Left colon (tissue), 2 donors: Measurements from ENCODE around the gene TMEM258. TPM values are rescaled to one million over a fixed set of nuclear protein-coding genes. Genes with fewer than 3 reads are reported as not detected.
A peak's percentile ranks its signal among the peaks of the same experiment; 100 is the strongest.

Experiments used
- ATAC-seq: fragments of 200-7000 bp; cut with Tn5 transposase; one replicate; pipeline ENCODE4 v1.9.1; 2020; ENCODE audit warnings: mild to moderate bottlenecking, moderate library complexity
- DNase-seq, 2 donors: peaks; one replicate each; pipeline ENCODE4 v3.0.0-alpha.2; 2020
- intact Hi-C, 2 donors: fragments of 100-400 bp; cut with DNase I in 1 of 2; cut with micrococcal nuclease in 1 of 2; formaldehyde crosslinking; loops; one replicate each; pipeline versions ENCODE4 v1.11.2 to v1.14.0; 2022; cut with DNase I, micrococcal nuclease
- long read RNA-seq: library from polyadenylated mRNA; unstranded; transcript quantifications from one replicate; pipeline ENCODE4 v2.0.0, GENCODE V29; 2021
- total RNA-seq, 2 donors: library from RNA; stranded (reverse); fragmentation: NEBNext Ultra II Directional; extraction: Animal tissue kit (Norgen Biotek cat#: 25700); gene quantifications; one replicate each; pipeline ENCODE4 v1.2.1, GENCODE V29; 2021
- donor health status: DM: no; HTN: no; CAD: no.
- donor health status: DM: yes; HTN: yes; CAD: no.

The TMEM258 gene
- total RNA-seq, result 10 to 100 TPM; 87.3 to 91.8 TPM
- long read RNA-seq, transcript TMEM258-204 (4 exons, 575 nt), result major isoform, 57 of 65 reads
- long read RNA-seq, partial matches to known transcripts, result 2 of 65 reads
- long read RNA-seq, other reads (novel, unspliced or antisense), result 5 of 65 reads

DNA sequence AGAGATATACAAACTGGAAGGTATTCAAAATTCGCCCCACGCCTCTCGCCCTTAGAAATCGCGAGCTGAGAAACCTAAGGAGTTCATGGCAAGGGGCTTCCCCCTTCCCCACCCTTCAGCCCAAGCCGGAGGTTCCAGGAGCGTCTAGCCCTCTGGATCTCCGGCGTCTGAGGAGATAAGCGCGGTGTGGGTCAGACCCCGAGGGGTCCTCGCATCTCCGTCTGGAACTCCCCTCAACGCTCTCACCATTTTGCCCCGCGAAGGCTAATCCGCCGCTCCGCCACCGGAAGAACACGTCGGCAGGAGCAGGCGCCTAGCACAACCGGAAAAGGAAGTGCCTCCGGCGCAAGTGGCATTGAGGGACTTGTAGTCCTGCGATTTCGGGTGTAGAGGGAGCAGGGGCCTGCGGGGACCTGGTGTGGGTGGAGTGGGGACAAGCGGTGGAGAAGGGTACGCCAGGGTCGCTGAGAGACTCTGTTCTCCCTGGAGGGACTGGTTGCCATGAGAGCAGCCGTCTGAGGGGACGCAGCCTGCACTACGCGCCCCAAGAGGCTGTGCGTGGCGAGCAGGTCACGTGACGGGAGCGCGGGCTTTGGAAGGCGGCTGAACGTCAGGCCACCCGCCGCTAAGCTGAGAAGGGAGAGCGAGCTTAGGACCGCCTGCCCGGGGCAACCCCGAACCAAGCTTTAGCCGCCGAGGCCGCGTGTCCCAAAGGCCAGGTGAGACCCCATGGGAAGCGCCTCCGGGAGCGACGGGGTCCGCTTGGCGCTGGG, at the start of gene TMEM258, which contains the start of gene FEN1:
TMEM258 (minus strand) TSS at position 290 of the 773 bp plus-strand sequence; CDS start at position 249, 41 bp downstream.
FEN1 (plus strand) TSS at position 602 of the 773 bp plus-strand sequence. CDS start 2,451 bp downstream, outside the sequence.
- DNase-seq (peak; percentile 91 to 93), ATAC-seq (peak; percentile 90)
- intact Hi-C loops, result loop anchor here in 1 of 2 donors (10.0 kb wide), 1 partner anchor 172 kb away; the partner anchor contains the start of gene FTH1

DNA sequence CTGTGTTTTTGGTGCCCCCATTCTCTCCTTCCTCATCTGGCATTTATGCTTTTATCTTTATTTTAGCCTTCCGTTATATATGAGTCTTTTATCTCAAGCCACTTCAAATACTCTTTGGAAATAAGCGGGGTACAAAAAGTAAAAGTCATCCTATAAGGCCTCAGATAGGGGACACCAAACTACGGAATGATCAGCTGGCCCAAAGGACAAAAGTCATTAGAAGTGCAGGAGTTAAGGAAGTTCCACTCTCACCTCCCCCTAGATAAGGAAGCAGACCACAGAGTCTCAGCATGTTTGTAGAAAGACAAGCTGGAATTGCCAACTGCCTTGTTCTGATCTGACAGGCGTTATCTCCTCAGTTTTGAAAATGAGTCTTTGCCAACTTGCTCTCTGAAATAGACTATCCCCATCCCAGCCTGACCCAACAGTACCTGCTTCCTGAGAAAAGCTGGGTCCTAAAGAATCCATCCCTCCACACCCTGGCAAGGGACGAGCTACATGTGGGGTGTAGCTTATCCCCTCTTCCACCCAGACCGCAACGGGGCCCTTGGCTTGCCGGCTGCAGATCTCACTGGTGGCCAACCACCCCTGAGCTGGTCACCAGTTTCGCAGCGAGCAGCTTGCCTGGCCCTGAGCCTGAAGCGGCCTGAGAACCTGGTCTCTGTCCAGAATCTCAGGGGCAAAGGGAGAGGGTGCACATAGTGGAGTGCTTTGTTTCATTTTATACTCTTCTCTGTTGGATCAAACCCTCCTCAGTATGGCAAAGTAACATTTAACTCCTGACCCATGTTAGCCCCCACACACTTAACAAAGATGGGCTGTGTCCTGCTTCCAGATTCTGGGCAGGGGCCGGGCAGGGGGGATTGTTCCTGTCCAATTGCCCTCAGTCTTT, 49.5 kb upstream of the TMEM258 start:
- no peak for ATAC-seq
- DNase-seq, result no peak
- intact Hi-C loops, result no loop called here

DNA sequence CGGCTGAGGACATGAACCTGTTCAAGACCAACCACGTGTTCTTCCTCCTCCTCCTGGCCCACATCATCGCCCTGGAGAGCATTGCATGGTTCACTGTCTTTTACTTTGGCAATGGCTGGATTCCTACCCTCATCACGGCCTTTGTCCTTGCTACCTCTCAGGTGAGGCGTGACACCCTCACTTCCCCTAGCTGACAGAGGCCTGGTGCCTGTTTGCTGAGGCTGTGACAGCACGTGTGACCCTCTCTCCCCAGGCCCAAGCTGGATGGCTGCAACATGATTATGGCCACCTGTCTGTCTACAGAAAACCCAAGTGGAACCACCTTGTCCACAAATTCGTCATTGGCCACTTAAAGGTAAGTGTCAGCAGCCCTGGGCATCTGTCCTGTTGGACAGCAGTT, 48.0 kb upstream of the TMEM258 start:
- DNase-seq (no peak), ATAC-seq (no peak)
- intact Hi-C loops, result no loop called here

DNA sequence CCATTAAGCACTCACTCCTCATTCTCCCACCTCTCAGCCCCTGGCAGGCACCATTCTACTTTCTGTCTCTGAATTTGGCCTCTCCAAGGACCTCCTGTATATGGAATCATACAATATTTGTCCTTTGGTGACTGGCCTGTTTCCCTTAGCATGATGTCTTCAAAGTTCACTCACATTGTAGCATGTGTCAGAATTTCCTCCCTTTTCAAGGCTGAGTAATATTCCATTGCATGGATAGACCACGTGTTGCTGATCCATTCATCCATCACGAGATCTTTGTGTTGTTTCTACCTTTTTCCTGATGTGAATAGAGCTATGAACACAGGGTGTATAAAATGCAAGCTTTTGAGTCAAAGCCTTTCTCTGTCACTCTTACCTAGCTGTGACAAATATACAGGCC, 47.3 kb upstream of the TMEM258 start:
- no peak for ATAC-seq
- no peak for DNase-seq
- intact Hi-C loops, result no loop called here

DNA sequence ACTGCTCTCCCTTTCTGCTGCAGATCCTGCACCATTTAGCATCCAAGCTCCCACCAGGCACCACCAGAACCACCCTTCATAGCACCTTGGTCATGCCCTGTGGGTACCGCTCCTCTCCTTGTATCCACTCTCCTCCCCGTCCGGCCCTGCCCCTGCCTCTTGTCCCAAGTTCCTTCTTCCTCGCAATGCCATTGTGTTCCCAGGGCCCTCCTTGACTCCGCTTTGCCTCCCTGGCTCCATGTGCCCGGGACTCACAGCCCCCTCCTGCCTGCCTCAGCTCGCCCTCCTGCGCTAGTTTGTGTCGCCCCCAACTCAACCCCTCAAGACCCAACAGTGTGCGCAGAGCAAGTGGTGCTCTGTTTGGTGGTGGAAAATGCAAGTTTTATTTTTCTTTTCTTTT, 46.5 kb upstream of the TMEM258 start:
- DNase-seq (no peak), ATAC-seq (no peak)
- intact Hi-C loops, result no loop called here

DNA sequence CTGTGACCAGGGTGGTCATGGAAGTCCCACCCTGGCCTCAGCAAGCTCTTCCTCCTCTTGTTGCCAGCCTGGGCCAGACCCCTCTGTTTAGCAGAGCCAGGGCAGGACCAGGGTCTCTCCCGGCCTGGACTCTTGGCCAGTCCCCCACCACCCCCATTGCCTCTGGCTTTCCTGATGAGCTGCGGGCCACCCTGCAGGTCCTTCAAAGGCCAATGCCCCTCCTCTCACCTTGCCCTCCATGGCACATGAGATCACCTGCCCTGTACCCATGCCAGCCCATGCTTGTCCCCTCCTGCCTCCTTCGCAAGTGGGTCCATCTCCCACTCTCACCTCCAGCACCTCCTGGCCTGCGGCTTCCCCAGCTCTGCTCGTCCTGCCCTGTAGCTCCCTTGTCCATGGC, 46.1 kb upstream of the TMEM258 start:
- intact Hi-C loops, result no loop called here
- DNase-seq (no peak), ATAC-seq (no peak)

DNA sequence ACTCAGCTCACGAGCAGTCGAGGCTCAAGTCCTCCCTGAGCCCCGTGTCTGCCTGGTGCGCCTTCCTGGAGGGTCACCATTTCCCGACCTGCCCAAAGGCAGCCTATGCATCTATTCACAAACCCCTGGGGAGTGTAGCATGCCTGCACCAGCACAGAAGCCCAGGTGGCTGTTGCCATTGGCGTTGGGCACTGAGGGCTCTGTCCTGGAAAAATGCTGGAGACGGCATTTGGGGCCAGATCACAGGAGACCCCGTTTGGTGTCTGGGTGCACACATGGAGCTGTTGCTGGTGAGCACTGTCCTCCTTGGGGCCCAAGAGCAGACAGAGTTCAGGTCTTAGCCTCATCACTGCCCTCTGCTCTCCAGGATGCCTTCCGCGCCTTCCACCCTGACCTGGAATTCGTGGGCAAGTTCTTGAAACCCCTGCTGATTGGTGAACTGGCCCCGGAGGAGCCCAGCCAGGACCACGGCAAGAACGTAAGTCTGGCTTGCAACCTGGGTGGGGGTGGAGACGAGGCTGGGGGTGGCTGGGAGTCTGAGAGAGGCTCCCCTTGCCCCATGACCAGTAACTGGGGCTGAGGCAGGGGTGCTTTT, 45.1 kb upstream of the TMEM258 start:
- ATAC-seq, result no peak
- no peak for DNase-seq
- intact Hi-C loops, result no loop called here

DNA sequence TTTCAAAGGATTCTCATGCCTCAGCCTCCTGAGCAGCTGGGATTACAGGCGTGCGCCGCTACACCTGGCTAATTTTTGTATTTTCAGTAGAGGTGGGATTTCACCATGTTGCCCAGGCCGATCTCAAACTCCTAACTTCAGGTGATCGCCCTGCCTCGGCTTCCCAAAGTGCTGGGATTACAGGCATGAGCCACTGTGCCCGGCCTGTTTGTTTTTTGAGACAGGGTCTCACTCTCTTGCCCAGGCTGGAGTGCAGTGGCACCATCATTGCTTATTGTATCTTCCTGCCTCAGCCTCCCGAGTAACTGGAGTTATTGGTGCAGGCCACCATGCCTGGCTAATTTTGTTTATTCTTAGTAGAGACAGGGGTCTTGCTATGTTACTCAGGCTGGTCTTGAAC, 43.8 kb upstream of the TMEM258 start:
- intact Hi-C loops, result no loop called here
- DNase-seq (no peak), ATAC-seq (no peak)

DNA sequence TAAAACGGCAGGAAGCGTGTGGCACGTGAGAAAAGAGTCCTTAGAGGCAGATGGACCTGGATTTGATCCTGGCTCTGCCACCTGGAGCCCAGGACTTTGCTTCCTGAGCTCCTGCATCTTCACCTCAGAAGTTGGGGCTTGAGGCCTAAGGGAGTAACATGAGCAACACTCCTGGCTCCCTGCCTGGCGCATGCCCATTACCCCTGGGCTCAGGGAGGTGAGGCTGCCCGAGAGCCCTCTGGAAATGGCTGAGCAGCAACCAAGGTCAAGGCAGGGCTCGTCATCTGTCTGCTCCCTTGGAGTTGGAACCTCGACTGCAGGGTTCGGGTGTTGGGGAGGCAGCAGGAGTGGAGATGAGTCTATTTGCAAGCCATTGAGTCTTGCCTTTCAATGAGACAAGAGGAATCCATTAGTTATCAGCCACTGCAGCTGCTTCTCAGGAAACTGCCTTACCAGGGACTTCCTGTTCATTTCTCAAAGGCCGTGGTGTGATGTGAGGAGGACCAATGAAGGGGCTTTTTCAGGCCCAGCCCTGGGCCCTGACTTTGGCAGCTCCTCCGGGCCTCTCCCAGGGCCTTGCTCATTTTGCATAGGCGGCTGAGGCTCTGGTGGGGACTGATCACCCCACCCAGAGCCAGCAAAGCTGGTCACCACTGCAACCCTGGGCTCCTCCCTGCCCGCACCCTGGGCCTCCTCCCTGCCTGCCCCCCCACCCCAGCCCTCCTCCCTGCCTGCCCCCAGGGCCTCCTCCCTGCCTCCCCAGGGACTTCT, 42.1 kb upstream of the TMEM258 start:
- DNase-seq (peak in 1 of 2 donors; percentile 13), ATAC-seq (peak; percentile 21)
- intact Hi-C loops, result no loop called here

DNA sequence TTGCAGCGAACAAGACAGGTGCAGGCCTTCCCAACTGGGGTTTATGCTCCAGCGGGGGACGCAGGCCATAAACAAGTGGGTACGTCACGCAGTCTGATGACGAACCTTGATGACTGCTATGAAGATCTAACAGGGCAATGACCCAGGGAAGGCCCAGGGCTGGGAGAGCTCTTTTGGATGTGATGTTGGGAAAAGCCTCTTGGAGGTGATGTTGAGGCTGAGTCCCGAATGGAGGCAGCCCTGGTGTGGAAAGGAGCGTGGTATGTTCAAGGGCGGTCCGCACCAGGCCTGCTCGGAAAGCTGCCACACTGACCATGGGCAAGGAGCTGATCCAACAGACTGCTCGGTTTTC, 41.5 kb upstream of the TMEM258 start:
- intact Hi-C loops, result no loop called here

DNA sequence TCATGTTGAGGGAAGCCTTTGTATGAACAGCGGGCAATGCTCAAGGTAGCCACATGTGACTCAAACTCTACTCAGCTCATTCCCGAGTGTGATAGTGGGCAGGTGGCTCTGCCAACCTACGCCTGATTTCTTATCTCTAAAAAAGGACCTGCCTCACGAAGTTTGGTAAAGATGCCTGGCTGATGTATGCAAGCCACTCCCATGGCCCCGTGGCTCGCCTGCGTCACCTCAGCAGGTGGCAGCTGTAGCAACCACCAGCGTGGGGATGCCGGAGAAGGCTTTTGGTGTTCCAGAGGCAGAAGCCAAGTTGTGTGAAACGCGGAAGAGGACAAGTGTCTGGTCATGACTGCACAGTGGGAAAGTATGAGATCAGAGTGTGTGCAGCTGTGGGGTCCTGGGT, 41.1 kb upstream of the TMEM258 start:
- DNase-seq, result no peak
- intact Hi-C loops, result no loop called here

More for the DNA sequence above, 41.5 kb upstream of the TMEM258 start:
- ATAC-seq, result no peak
- no peak for DNase-seq

DNA sequence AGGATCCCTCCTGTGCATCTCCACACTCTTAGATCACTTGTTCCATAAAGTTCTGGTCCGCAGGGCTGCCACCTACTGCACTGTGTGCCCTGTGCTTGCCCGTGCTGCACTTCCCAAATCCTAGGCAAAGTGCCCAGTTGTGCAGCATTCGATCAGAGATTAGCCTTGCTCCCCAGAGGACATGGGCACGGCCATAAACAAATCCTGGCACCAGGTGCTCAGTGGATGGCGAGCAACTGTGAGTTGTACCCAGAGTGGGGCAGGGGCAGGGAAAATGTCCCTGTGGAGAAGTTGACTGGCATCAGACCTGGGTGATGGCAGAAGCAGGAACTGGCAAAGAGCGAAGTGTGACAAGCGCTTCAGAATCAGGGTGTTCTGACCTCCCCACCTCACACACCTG, 40.4 kb upstream of the TMEM258 start:
- intact Hi-C loops, result no loop called here
- DNase-seq, result no peak
- no peak for ATAC-seq

More for the DNA sequence above, 41.1 kb upstream of the TMEM258 start:
- no peak for ATAC-seq

DNA sequence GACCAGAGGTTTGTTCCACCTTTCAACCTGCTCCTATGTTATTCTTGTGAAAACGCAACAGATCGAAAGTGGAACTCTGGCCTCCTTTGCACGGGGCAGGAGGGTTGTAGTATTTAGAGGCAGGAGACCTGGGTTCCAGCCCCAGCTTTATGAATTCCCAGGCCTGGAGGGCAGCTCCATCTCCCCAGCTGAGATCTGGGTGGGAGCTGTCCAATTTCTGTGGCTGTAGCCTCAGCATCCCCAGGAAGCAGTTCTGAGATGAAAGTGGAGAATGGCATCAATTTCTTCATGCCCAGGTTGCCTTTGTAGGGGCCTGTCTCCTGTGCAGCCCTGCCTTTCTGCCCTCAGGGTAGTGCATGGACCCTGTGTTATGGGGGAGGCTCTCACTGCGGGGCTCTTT, 39.8 kb upstream of the TMEM258 start:
- intact Hi-C loops, result no loop called here
- ATAC-seq (no peak), DNase-seq (no peak)

DNA sequence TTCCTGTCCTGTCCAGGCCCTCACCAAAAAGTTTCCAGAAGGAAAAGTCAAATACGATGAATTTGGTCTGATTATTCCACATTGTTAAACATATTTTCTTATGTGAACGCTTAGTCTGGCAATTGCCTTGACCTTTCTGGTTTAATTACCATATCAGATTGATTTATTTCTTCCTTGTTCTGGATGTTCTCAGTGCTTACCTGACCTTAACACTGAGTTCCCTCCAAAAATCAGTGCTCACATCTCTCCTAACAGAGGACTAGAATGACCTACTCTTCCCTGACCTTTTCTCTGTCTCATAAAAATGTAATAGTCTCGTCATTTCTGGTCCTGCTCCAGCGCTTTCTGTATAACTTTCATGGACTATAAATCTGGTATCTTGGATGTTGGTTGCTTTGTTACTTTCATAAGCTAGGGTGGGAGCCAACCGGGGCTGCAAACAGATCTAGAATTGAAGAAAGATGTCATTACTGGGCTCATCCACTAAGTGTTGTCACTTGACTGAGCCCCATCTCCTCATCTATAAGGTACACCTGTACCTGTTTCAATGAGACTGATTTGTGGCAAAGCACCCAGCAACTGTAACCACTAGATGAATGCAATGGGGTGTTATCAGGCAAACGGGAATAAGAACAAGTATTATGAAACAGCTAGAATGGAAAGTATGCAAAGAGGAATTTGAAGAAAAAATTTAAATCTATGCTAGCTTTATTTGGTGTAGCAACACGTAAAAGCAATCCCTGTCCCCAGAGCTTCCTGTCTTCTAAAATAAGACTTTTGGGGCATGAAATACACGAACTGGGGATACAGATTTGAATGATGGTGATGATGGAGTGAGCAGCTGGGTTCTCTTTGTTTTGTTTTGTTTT, 38.1 kb upstream of the TMEM258 start:
- ATAC-seq (no peak), DNase-seq (no peak)
- intact Hi-C loops, result no loop called here

DNA sequence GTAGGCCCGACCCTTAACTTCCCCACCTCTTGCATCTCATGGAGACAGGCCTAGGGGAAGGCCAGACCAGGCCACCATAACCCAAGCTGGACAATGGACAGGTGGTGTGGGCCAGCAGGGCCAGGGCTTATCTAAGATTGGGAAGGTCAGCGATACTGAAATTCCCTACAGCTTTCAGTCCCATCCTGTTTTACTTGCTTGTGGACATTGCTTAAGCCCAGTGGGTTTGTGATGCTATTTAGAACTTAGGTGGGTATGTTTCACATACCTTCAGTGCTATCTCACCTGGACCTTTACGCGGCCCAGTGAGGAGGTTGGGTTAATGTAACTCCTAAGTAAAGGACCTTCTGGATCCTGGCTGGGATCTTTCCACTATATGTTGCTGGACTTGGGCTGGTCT, 37.4 kb upstream of the TMEM258 start:
- DNase-seq, result no peak
- intact Hi-C loops, result no loop called here
- ATAC-seq, result no peak

DNA sequence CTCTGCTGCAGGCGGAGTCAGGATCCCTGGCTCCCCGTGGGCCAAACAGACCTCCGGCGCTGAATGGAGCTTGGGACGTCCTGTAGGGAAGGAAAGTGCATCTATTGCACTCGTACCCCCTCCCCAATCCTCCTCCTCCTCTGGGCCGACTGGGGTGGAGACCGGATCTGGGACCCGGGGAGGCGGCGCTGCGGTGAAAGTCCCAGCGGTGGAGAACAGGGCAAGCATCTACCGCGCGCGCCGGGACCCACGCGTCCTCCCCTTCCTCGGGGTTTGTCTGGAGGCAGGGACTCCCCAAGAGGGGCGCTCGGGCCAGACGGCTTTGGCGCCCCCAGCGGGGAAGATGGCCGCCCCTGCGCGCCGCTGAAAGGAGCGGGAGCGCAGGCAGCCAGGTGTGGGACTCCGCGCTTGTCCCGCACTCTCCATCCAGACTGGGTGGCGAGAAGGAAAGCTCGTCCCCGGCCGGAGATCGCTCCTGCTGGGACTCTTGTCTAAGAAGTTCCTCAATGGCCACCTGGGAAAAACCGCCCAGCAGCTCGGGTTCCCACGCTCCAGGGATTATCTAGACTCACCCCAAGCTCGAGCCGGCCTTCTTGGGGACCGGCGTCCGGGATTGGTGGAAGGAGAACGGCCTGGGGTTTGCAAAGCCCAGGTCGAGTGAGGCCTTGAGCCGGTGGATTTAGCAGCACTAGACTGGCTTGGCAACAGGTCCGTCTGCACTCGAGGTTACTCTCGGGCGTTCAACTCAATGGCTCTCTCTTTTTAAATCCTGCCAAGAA, 36.4 kb upstream of the TMEM258 start:
- DNase-seq (peak in 1 of 2 donors; percentile 17), ATAC-seq (peak; percentile 18)
- intact Hi-C loops, result no loop called here

DNA sequence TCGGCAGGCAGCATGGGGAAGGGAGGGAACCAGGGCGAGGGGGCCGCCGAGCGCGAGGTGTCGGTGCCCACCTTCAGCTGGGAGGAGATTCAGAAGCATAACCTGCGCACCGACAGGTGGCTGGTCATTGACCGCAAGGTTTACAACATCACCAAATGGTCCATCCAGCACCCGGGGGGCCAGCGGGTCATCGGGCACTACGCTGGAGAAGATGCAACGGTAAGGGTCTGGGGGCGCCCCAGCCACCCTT, 35.9 kb upstream of the TMEM258 start:
- intact Hi-C loops, result no loop called here
- DNase-seq (no peak), ATAC-seq (no peak)
